Ramos (cell line): ENCODE results near the gene LMTK2.

Experiments
- in situ Hi-C: fragments of 300-500 bp; cut with MboI; formaldehyde crosslinking; loops from one replicate; pipeline ENCODE4 v1.14.3; 2022; ENCODE audit warnings: low sequenced_read_pairs; ENCODE audit not compliant: unreplicated experiment

The LMTK2 gene

GRCh38 chr7:98194672-98195457 lies 88.2 kb downstream of the LMTK2 start:
- in situ Hi-C loops = no loop called here

DNA sequence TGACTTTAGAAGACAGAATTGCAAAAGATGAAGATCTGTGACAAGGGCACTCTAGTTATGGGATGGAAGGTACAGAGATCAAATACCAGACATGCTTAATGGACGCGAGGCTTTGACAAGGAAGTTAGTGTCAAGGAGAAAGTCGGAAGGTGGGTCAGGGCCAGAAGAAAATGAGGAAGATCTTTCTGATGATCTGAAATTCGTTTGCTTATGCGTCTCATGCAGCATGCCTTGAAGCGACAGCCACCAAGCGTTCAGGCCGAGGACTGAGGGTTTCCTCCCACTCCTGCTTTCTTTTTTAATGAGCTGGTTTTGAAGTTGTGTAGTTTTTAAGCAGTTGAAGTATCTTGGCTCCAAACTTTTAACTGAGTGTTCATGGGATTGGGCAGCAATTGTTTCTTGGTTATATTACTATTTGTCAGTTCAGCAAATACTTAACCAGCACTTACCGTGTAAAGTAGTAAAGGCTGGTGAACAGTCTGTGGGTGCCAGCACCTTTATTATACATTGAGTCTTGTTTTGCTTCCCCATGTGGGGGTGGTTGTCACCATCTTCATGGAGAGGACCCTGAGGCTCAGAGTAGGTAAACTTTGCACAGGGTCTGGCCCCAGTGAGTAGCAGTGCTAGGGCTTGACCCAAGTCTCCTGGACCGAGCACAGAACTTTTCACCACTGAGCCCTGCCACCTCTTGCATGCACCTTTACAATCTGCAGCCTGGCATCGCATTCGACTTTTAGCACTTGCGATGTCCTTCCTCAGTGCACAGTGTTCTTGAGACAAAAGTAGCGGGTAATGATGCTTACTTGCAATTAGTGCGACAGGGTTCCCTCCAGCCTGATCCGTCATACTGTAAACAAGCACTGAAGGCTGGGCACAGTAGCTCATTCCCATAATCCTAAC lies 90.3 kb downstream of the LMTK2 start:
- in situ Hi-C loops = no loop called here

DNA sequence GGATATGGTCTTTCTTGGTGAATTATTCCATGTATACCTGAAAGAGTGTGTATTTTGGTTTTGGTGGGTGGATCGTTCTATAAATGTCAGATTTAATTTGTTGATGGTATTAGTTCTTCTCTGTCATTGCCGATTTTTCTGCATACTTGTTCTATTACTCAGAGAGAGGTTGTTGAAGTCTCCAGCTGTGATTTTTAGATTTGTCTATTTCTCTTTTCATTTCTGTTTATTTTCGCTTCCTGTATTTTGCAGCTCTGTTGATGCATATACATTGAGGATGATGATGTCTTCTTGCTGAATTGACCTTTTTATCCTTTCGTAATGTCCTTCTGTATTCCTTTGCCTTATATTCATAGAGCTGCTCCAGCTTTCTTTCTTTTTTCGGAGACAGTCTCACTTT lies 92.5 kb downstream of the LMTK2 start:
- in situ Hi-C loops = no loop called here

GRCh38 chr7:98200364-98200763 lies 93.7 kb downstream of the LMTK2 start:
- in situ Hi-C loops = no loop called here

- in situ Hi-C loops = no loop called here
Measured at GRCh38 chr7:98202367-98203195, 95.9 kb downstream of the LMTK2 start.

DNA sequence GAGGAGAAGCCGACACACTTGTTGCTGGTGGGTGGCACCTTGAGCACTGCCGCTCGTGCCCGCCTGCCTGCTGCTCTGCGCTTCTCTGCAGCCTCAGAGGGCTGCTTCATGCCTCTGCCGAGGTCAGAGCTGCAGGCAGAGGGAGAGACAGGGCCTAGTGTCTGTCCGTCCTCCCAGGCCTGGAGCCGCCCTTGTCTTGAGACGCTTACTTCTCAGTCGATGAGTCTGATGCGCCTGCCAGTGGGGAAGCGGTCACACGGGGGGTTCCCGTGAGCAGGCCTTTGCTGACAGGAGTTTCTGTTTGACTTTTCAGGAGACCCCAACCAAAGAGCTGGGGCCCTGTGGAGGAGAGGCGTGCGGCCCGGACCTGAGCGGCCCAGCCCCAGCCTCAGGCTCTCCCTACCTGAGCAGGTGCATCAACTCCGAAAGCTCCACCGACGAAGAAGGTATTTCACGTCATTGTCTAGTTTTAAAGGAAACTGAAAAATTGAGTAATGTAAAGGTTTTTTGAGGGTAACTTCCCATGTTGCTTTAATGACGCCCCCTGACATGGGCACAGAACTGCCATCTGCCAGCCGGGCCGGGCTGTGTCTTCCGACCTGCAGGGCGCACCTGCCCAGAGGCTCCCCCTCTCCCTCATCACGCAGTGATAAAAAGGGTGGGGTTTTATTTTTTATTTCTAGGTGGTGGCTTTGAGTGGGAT lies 96.8 kb downstream of the LMTK2 start:
- in situ Hi-C loops = no loop called here

DNA sequence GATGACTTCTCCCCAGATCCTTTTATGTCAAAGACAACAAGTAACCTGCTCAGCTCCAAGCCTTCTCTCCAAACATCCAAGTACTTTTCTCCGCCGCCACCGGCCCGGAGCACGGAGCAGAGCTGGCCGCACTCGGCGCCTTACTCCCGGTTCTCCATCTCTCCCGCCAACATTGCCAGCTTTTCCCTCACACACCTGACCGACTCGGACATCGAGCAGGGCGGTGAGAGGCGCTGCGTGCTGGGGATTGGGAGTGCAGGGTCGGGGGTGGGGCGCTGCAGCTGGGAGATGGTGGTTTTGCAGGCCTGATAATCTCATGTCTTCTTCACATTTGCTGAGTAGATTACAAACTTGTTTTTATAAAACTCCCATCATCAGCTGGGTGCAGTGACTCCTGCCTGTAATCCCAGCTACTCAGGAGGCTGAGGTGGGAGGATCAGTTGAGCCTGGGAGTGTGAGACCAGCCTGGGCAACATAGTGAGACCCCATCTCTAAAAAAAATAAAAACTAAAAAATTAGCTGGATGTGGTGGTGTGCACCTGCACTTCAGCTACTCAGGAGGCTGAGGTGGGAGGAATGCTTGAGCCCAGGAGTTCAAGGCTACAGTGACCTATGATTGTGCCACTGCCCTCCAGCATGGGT lies 97.4 kb downstream of the LMTK2 start:
- in situ Hi-C loops = no loop called here

- in situ Hi-C loops = no loop called here
Measured at GRCh38 chr7:98204670-98205069, 98.0 kb downstream of the LMTK2 start.

- in situ Hi-C loops = no loop called here
Measured at GRCh38 chr7:98205162-98205845, 98.6 kb downstream of the LMTK2 start.

DNA sequence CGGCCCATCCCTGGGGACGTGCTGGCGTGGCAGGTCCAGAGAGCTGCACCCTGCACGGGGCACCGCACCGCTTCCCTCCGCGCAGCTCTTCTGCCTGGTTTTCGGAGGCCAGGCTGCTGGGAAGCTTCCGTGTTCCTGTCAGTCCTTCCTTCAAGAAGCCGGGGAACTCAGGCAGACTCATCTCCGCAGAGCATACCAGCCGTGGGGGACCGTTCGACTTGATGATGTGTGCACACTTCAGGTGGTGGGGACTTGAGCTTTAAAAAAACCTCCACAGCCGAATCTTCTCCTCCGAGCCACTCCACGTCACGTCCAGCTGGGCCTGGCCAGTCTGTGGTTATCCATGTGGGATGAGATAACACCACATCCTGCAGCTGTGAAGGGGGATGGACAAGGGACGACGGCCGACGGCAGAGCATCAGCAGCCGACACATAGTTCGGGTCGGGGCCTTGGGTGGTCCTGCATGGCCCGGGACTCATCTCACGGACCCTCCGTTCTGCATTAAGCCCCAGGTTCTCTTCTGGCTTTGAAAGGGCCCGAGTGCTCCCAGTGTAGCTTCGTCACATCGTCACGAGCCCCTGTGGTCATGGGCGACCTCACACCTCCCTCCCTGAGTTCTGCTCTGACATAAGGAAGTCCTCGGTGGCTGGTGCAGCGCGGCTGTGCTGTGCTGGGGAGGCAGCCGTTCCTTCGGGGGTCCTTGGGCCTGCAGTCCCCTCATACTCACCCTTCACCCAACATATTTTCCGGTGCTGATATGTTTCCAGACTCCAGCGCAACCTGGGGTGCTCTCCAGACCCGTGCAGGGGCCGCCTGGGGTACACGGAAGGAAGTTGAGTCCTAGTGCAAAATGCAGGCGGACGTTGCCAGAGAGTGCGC lies 100.0 kb downstream of the LMTK2 start:
- in situ Hi-C loops = no loop called here

- in situ Hi-C loops = no loop called here
Measured at GRCh38 chr7:98209166-98209920, 102.7 kb downstream of the LMTK2 start.

DNA sequence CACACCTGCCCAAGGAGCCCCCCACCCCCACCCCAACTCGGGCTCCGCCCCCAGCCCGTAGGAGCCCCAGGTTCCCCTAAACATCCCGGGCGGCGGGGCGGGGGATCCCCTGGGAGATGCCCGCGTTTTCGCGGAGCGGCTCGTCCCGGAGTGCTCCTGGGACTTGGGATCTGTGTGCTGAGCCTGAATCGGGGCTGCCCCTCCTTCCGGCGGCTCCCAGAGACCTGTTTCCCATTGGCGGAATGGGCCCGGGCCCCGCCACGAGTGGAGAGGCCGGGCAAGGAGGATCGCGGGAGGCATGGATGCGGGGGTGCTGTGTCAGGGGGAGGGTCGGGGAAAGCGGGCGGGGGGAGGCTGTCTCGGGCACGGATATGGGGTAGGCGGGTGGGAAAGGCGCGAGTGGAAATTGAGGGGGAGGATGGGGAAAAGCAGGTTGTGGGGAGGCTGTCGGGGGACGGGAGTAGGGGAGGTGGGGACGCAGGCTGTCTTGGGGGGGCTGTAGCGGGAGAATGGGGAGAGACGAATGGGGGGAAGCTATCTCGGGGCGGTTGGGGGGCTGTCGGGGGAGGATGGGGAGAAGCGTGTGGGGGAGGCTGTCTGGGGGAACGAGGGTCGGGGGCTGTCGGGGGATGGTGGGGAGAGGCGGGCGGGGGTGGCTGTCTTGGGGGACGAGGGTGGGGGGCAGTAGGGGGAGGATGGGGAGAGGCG lies 104.0 kb downstream of the LMTK2 start:
- in situ Hi-C loops = no loop called here

DNA sequence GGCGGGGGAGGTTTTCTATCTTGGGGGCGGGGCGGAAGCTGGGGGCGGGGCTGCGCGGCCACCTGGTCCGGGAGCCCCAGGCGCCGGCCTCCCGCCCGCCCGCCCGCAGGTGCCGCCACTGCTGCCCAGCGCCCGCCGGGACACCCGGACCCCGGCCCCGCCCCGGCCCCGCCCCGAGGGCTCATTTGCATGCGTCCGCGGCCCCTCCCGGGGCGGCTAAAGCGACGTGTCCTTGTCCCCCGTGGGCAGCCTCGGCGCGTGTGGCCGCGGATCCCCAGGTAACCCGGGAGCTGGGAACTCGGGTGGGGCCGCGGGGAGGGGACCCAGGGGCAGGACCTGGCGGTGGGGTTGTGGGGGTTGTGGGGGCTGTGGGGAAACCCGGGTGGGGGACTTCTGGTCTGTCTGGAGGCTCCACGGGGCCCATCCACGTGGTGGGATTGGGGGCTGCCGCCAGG lies 104.6 kb downstream of the LMTK2 start, which contains the start of gene BHLHA15:
Gene BHLHA15 (plus strand): TSS at position 219 of the 455 bp plus-strand sequence. CDS start 871 bp downstream, outside the sequence.
- in situ Hi-C loops = no loop called here

DNA sequence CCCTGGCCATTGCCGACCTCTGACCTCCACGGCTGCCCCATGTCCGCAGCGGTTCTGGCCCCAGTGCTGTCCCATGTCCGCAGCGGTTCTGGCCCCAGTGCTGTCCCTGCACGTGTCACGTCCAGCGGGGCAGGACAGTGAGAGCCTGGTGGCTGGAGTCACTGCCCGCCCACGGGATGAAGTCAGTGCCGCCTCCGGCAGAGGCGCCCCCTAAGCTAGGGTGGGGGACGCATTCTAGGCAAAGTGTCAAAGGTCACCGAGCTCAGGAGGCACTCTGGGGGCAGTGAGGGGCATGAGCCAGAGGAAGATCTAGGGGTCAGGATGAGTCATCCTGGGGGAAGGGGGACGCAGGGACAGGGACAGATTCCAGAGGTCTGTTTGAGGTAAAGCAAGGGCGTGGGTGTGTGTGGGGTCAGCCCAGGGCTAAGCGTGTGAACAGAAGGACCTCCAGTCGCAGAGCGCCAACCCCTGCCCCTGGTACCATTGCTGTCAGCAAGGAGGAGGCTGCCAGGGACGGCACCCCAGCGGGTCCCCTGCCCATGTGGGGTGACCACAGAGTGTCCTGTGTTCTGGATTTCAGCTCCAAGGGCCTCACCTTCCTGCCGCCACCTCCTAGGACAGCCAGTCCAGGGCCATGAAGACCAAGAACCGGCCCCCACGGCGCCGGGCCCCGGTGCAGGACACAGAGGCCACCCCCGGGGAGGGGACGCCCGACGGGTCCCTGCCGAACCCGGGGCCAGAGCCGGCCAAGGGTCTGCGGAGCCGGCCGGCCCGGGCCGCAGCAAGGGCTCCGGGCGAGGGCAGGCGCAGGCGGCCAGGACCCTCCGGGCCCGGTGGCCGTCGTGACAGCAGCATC lies 105.2 kb downstream of the LMTK2 start:
- in situ Hi-C loops = no loop called here

DNA sequence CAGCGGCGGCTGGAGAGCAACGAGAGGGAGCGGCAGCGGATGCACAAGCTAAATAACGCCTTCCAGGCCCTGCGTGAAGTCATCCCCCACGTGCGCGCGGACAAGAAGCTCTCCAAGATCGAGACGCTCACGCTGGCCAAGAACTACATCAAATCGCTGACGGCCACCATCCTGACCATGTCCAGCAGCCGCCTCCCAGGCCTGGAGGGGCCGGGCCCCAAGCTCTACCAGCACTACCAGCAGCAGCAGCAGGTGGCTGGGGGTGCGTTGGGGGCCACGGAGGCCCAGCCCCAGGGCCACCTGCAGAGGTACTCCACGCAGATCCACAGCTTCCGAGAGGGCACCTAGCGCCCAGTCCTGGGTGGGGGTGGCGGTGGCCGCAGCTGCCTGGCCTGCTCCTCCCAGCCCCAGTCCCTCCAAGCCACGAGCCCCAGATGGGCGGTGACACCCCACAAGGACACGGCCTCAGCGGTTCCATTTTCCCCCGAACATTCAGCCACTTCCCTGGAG lies 105.9 kb downstream of the LMTK2 start:
- in situ Hi-C loops = no loop called here
